ENCODE data around the gene HMGB2.

HMGB2 gene

DNA sequence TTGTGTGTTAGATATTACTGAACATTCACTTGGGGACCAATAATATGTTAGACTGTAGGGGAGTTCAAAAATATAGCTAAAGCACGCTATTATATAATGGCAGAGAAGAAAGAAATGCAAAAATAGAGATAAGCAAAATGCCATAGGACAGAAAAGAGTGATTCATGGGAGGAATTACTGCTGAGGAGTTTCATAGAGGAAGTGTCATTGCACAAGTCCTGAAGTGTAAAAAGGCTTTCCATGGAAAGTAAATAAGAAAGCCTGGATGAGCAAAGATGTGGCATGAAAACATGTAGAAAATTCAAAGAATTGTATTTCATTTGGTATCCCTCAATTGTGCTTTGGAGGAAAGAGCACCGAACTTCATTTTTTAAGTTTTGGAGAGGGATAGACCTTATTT lies 14.5 kb downstream of the HMGB2 start:
- Histone ChIP-seq H2AK5ac (ENCODE audit: low read length, severe bottlenecking) (no peak overlapping the region), H2BK5ac (ENCODE audit: low read depth, low read length, poor library complexity, severe bottlenecking) (no peak overlapping the region), H3K4me2 (ENCODE audit: low read length, poor library complexity, severe bottlenecking) (no peak overlapping the region), H3K23ac (ENCODE audit: low read length in 2 of 2) (no peak overlapping the region), H3K79me1 (replicated peaks; ENCODE audit: low read length, poor library complexity, severe bottlenecking) (peaks cover 20% of the 10 kb centered on the region), H3K4ac (ENCODE audit: low read depth in 1 of 2, low read length in 2 of 2) (no peak overlapping the region), H2BK15ac (ENCODE audit: low read depth, poor library complexity, severe bottlenecking) (no peak overlapping the region), H3K9ac (ENCODE audit: low read length) (peak overlapping the region; percentile 55), H3K27ac (ENCODE audit: low read length, poor library complexity, severe bottlenecking) (no peak overlapping the region), H3K4me1 (ENCODE audit: control insufficient read depth, insufficient read depth, low read depth, low read length) (no peaks in the 10 kb centered on the region), H4K8ac (ENCODE audit: low read length) (no peak overlapping the region), H3K36me3 (ENCODE audit: control insufficient read depth in 1 of 2, insufficient read depth in 2 of 2, low read depth in 1 of 2, low read length in 2 of 2) (peaks cover 9 to 26% of the 10 kb centered on the region in 2 experiments), H4K91ac (ENCODE audit: low read length) (no peak overlapping the region), H3K4me3 (ENCODE audit: insufficient read depth in 1 of 2, low read depth in 1 of 2, low read length in 2 of 2) (no peak overlapping the region), H3K18ac (ENCODE audit: low read depth in 1 of 2, low read length in 2 of 2) (no peak overlapping the region), H2BK120ac (ENCODE audit: low read depth, low read length) (no peak overlapping the region), H3K27me3 (ENCODE audit: control insufficient read depth in 1 of 2, insufficient read depth in 1 of 2, low read length in 2 of 2) (no peaks in the 10 kb centered on the region), H3K14ac (ENCODE audit: low read length in 2 of 2) (no peak overlapping the region), H3K9me3 (ENCODE audit: control insufficient read depth, low read length) (no peaks in the 10 kb centered on the region), H2BK12ac (ENCODE audit: low read length in 2 of 2) (no peak overlapping the region), H2AFZ (ENCODE audit: low read depth, low read length) (no peak overlapping the region)
- WGBS, result 99% methylated on average over 2 of the region's 2 CpGs
- DNase-seq, result peak; percentile 26

DNA sequence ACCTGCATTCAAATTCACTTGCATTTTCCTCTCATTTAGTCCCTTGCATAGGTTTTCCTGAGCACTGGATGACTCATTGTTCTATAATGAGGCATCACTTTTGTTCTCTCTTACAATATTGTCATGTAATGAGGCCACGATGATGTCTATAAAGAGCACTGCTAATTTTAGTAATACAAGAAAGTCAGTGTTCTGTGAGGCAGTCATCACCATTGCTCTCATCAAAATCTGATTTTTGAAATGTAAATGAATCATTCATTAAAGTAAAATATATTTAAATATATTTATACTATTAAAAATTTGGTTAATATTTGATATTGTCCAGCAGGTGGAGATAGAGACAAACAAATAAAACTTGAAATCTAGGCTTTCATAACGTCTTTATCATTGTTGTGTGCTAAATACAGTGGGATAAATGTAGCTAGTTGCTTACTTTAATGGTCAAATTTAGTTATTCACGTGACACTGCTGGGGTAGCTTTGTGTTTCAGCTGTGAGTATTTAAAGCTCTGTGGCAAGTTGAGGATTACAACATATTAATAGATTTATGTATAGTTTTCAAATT lies 15.4 kb downstream of the HMGB2 start:
- H3K14ac ChIP-seq (ENCODE audit: low read length in 2 of 2), result no peak overlapping the region

DNA sequence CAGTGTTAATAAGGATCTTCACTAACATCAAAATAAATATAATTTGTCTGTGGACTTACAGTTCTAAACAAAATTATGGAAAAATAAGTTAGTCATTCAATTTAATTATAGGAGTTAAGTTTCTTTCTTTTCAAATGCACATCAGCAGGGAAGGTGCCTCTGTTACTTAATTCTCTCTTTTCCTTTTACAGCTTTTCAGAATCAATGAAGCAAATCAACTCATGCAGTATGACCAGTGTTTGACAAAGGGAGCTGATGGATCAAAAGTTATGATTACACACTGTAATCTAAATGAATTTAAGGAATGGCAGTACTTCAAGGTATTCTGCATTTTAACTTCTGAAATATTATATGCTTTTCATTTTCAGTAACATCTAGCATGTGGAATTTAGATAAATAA lies 15.9 kb downstream of the HMGB2 start:
- Histone ChIP-seq H2BK120ac (ENCODE audit: low read depth, low read length) (no peak overlapping the region), H3K4me1 (ENCODE audit: control insufficient read depth, insufficient read depth, low read depth, low read length) (no peaks in the 10 kb centered on the region), H3K4ac (ENCODE audit: low read depth in 1 of 2, low read length in 2 of 2) (no peak overlapping the region), H4K91ac (ENCODE audit: low read length) (no peak overlapping the region), H3K4me2 (ENCODE audit: low read length, poor library complexity, severe bottlenecking) (no peak overlapping the region), H3K27me3 (ENCODE audit: control insufficient read depth in 1 of 2, insufficient read depth in 1 of 2, low read length in 2 of 2) (no peaks in the 10 kb centered on the region), H2BK12ac (ENCODE audit: low read length in 2 of 2) (no peak overlapping the region), H3K23ac (ENCODE audit: low read length in 2 of 2) (no peak overlapping the region), H3K4me3 (ENCODE audit: insufficient read depth in 1 of 2, low read depth in 1 of 2, low read length in 2 of 2) (no peak overlapping the region), H3K14ac (ENCODE audit: low read length in 2 of 2) (no peak overlapping the region), H2AK5ac (ENCODE audit: low read length, severe bottlenecking) (no peak overlapping the region), H2AFZ (ENCODE audit: low read depth, low read length) (no peak overlapping the region), H2BK15ac (ENCODE audit: low read depth, poor library complexity, severe bottlenecking) (no peak overlapping the region), H3K9ac (ENCODE audit: low read length) (peak overlapping the region; percentile 32), H3K36me3 (ENCODE audit: control insufficient read depth in 1 of 2, insufficient read depth in 2 of 2, low read depth in 1 of 2, low read length in 2 of 2) (peaks cover 14 to 34% of the 10 kb centered on the region in 2 experiments), H2BK5ac (ENCODE audit: low read depth, low read length, poor library complexity, severe bottlenecking) (no peak overlapping the region), H3K27ac (ENCODE audit: low read length, poor library complexity, severe bottlenecking) (no peak overlapping the region), H3K9me3 (ENCODE audit: control insufficient read depth, low read length) (no peaks in the 10 kb centered on the region), H3K79me1 (replicated peaks; ENCODE audit: low read length, poor library complexity, severe bottlenecking) (peaks cover 21% of the 10 kb centered on the region), H3K18ac (ENCODE audit: low read depth in 1 of 2, low read length in 2 of 2) (no peak overlapping the region), H4K8ac (ENCODE audit: low read length) (no peak overlapping the region)
- DNase-seq, result no peak

More for the DNA sequence above, 15.4 kb downstream of the HMGB2 start:
- Histone ChIP-seq H2AK5ac (ENCODE audit: low read length, severe bottlenecking) (no peak overlapping the region), H3K27me3 (ENCODE audit: control insufficient read depth in 1 of 2, insufficient read depth in 1 of 2, low read length in 2 of 2) (no peaks in the 10 kb centered on the region), H3K36me3 (ENCODE audit: control insufficient read depth in 1 of 2, insufficient read depth in 2 of 2, low read depth in 1 of 2, low read length in 2 of 2) (peaks cover 14 to 34% of the 10 kb centered on the region in 2 experiments), H2BK120ac (ENCODE audit: low read depth, low read length) (no peak overlapping the region), H2BK12ac (ENCODE audit: low read length in 2 of 2) (no peak overlapping the region), H3K9me3 (ENCODE audit: control insufficient read depth, low read length) (no peaks in the 10 kb centered on the region), H2BK5ac (ENCODE audit: low read depth, low read length, poor library complexity, severe bottlenecking) (no peak overlapping the region), H3K79me1 (replicated peaks; ENCODE audit: low read length, poor library complexity, severe bottlenecking) (peaks cover 21% of the 10 kb centered on the region), H3K9ac (ENCODE audit: low read length) (peak overlapping the region; percentile 55), H2BK15ac (ENCODE audit: low read depth, poor library complexity, severe bottlenecking) (no peak overlapping the region), H3K23ac (ENCODE audit: low read length in 2 of 2) (no peak overlapping the region), H3K4me3 (ENCODE audit: insufficient read depth in 1 of 2, low read depth in 1 of 2, low read length in 2 of 2) (no peak overlapping the region), H3K4ac (ENCODE audit: low read depth in 1 of 2, low read length in 2 of 2) (no peak overlapping the region), H3K27ac (ENCODE audit: low read length, poor library complexity, severe bottlenecking) (peak overlapping the region; percentile 42), H3K18ac (ENCODE audit: low read depth in 1 of 2, low read length in 2 of 2) (no peak overlapping the region), H3K4me2 (ENCODE audit: low read length, poor library complexity, severe bottlenecking) (no peak overlapping the region), H4K8ac (ENCODE audit: low read length) (no peak overlapping the region), H4K91ac (ENCODE audit: low read length) (no peak overlapping the region), H3K4me1 (ENCODE audit: control insufficient read depth, insufficient read depth, low read depth, low read length) (no peaks in the 10 kb centered on the region), H2AFZ (ENCODE audit: low read depth, low read length) (no peak overlapping the region)
- WGBS, result 28% methylated on average over 2 of the region's 3 CpGs
- DNase-seq, result peak; percentile 56

DNA sequence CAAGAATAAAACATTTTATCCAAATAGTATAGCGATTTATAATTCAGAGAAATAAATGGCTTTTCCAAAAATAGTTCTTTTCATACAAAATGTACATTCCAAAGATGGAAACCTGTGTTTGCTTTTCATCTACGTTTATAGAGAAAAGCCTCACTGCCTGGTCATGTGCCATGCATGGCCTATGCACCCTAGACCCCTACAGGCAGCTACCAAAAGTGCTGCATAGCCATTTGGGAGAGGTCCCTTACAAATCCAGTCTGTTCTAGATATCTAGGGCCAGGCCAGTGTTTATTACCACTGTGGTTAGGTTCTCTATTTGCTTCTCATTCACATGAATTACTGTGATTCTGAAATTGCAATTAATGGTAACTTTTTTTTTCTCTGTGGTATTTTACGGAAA lies 17.2 kb downstream of the HMGB2 start:
- no peaks in the 10 kb centered on the region for H3K27me3 ChIP-seq (ENCODE audit: control insufficient read depth in 1 of 2, insufficient read depth in 1 of 2, low read length in 2 of 2)
- DNase-seq, result peak; percentile 4
- no peak overlapping the region for H3K23ac ChIP-seq (ENCODE audit: low read length in 2 of 2)
- H3K4me2 ChIP-seq (ENCODE audit: low read length, poor library complexity, severe bottlenecking), result no peak overlapping the region
- H2AK5ac ChIP-seq (ENCODE audit: low read length, severe bottlenecking), result no peak overlapping the region
- no peak overlapping the region for H2AFZ ChIP-seq (ENCODE audit: low read depth, low read length)
- no peak overlapping the region for H4K8ac ChIP-seq (ENCODE audit: low read length)
- no peaks in the 10 kb centered on the region for H3K4me1 ChIP-seq (ENCODE audit: control insufficient read depth, insufficient read depth, low read depth, low read length)
- 85% methylated on average over 2 of the region's 3 CpGs for WGBS
- no peak overlapping the region for H2BK12ac ChIP-seq (ENCODE audit: low read length in 2 of 2)
- peaks cover 21 to 32% of the 10 kb centered on the region in 2 experiments for H3K36me3 ChIP-seq (ENCODE audit: control insufficient read depth in 1 of 2, insufficient read depth in 2 of 2, low read depth in 1 of 2, low read length in 2 of 2)
- no peak overlapping the region for H4K91ac ChIP-seq (ENCODE audit: low read length)
- no peak overlapping the region for H3K4me3 ChIP-seq (ENCODE audit: insufficient read depth in 1 of 2, low read depth in 1 of 2, low read length in 2 of 2)
- H3K9ac ChIP-seq (ENCODE audit: low read length), result no peak overlapping the region
- no peak overlapping the region for H2BK120ac ChIP-seq (ENCODE audit: low read depth, low read length)
- H3K27ac ChIP-seq (ENCODE audit: low read length, poor library complexity, severe bottlenecking), result no peak overlapping the region
- H3K18ac ChIP-seq (ENCODE audit: low read depth in 1 of 2, low read length in 2 of 2), result no peak overlapping the region
- H3K9me3 ChIP-seq (ENCODE audit: control insufficient read depth, low read length), result no peaks in the 10 kb centered on the region
- H2BK5ac ChIP-seq (ENCODE audit: low read depth, low read length, poor library complexity, severe bottlenecking), result no peak overlapping the region
- no peak overlapping the region for H2BK15ac ChIP-seq (ENCODE audit: low read depth, poor library complexity, severe bottlenecking)
- no peak overlapping the region for H3K4ac ChIP-seq (ENCODE audit: low read depth in 1 of 2, low read length in 2 of 2)
- H3K79me1 ChIP-seq (replicated peaks; ENCODE audit: low read length, poor library complexity, severe bottlenecking), result peaks cover 25% of the 10 kb centered on the region
- no peak overlapping the region for H3K14ac ChIP-seq (ENCODE audit: low read length in 2 of 2)
